Measurements from ENCODE around the gene P4HA3. TPM values are rescaled to one million over a fixed set of nuclear protein-coding genes. Genes with fewer than 3 reads are reported as not detected.

The P4HA3 gene
- total and polyA plus RNA-seq, 4 donors: 0.07 to 0.59 (median 0.33) TPM

GRCh38 chr11:74280494-74280893 lies 30.9 kb downstream of the P4HA3 start:
- no peaks in the 10 kb centered on the region for H3K4me1 ChIP-seq (ENCODE audit: control insufficient read depth in 4 of 4, insufficient read depth in 4 of 4, low read length in 3 of 4)

DNA sequence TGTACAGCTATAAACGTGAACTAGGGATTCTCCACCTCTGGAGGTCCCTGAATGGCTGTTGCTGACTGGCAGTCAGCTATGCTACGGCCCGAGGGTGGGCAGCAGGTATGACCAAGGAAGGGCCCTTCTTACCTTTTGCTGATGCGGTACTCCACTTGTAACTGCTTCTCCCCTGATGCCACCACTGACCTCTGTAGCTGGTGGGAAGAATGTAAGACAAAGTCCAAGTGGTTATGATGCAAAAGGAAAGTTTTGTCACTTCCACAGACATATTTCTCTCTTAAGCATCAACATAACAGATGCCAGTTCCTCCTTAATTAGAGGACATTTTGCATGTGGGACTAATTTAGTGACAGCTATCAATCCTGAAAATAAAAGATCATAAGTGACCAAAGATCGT lies 32.2 kb downstream of the P4HA3 start:
- TF ChIP-seq ZBTB33 (IDR thresholded peaks at IDR 0.05) (no peak), FOXA1 (IDR thresholded peaks at IDR 0.05) (no peak), JUND (IDR thresholded peaks at IDR 0.05) (no peak), HNF4A (conservative IDR thresholded peaks at IDR 0.05) (no peak), NR2F2 (IDR thresholded peaks at IDR 0.05) (no peak), TAF1 (conservative IDR thresholded peaks at IDR 0.05) (no peak), RXRA (IDR thresholded peaks at IDR 0.05) (no peak), HNF4G (IDR thresholded peaks at IDR 0.05) (no peak)
- H3K27me3 ChIP-seq (ENCODE audit: control insufficient read depth in 4 of 4, insufficient read depth in 4 of 4, low read length in 3 of 4): no peaks in the 10 kb centered on the region
- no peaks in the 10 kb centered on the region for H3K4me1 ChIP-seq (ENCODE audit: control insufficient read depth in 4 of 4, insufficient read depth in 4 of 4, low read length in 3 of 4)
- no peak overlapping the region for H3K4me3 ChIP-seq (ENCODE audit: low read depth in 1 of 3, low read length in 3 of 3)
- H3K27ac ChIP-seq (ENCODE audit: low read depth in 1 of 2, low read length in 2 of 2): no peak overlapping the region
- no peak overlapping the region for H3K9ac ChIP-seq (ENCODE audit: low read depth in 1 of 2, low read length in 2 of 2)
- H3K36me3 ChIP-seq (ENCODE audit: control insufficient read depth in 4 of 4, insufficient read depth in 3 of 4, low read depth in 1 of 4, low read length in 3 of 4): no peaks in the 10 kb centered on the region
- H3K9me3 ChIP-seq (ENCODE audit: control insufficient read depth in 4 of 4, low read length in 3 of 4): no peaks in the 10 kb centered on the region
- 86% methylated on average over 5 of the region's 5 CpGs for WGBS
- DNase-seq (ENCODE audit: low spot score): no peak

More at GRCh38 chr11:74280494-74280893, 30.9 kb downstream of the P4HA3 start:
- Histone ChIP-seq H3K9me3 (ENCODE audit: control insufficient read depth in 4 of 4, low read length in 3 of 4) (no peaks in the 10 kb centered on the region), H3K27me3 (ENCODE audit: control insufficient read depth in 4 of 4, insufficient read depth in 4 of 4, low read length in 3 of 4) (no peaks in the 10 kb centered on the region), H3K4me3 (ENCODE audit: low read depth in 1 of 3, low read length in 3 of 3) (no peak overlapping the region), H3K27ac (ENCODE audit: low read depth in 1 of 2, low read length in 2 of 2) (no peak overlapping the region), H3K9ac (ENCODE audit: low read depth in 1 of 2, low read length in 2 of 2) (no peak overlapping the region), H3K36me3 (ENCODE audit: control insufficient read depth in 4 of 4, insufficient read depth in 3 of 4, low read depth in 1 of 4, low read length in 3 of 4) (no peaks in the 10 kb centered on the region)
- no peak for DNase-seq (ENCODE audit: low spot score)
- TF ChIP-seq, protein P1, sequence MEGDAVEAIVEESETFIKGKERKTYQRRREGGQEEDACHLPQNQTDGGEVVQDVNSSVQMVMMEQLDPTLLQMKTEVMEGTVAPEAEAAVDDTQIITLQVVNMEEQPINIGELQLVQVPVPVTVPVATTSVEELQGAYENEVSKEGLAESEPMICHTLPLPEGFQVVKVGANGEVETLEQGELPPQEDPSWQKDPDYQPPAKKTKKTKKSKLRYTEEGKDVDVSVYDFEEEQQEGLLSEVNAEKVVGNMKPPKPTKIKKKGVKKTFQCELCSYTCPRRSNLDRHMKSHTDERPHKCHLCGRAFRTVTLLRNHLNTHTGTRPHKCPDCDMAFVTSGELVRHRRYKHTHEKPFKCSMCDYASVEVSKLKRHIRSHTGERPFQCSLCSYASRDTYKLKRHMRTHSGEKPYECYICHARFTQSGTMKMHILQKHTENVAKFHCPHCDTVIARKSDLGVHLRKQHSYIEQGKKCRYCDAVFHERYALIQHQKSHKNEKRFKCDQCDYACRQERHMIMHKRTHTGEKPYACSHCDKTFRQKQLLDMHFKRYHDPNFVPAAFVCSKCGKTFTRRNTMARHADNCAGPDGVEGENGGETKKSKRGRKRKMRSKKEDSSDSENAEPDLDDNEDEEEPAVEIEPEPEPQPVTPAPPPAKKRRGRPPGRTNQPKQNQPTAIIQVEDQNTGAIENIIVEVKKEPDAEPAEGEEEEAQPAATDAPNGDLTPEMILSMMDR (IDR thresholded peaks at IDR 0.05; ENCODE audit: low read depth, low read length, missing input control): no peak
- TF ChIP-seq YY1 (IDR thresholded peaks at IDR 0.05) (no peak), RAD21 (IDR thresholded peaks at IDR 0.05) (no peak), SP1 (IDR thresholded peaks at IDR 0.05) (no peak), FOXA2 (IDR thresholded peaks at IDR 0.05) (no peak), HNF4G (IDR thresholded peaks at IDR 0.05) (no peak)
- TF ChIP-seq, protein P2, sequence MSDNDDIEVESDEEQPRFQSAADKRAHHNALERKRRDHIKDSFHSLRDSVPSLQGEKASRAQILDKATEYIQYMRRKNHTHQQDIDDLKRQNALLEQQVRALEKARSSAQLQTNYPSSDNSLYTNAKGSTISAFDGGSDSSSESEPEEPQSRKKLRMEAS (IDR thresholded peaks at IDR 0.05): no peak
- TF ChIP-seq, protein P3, sequence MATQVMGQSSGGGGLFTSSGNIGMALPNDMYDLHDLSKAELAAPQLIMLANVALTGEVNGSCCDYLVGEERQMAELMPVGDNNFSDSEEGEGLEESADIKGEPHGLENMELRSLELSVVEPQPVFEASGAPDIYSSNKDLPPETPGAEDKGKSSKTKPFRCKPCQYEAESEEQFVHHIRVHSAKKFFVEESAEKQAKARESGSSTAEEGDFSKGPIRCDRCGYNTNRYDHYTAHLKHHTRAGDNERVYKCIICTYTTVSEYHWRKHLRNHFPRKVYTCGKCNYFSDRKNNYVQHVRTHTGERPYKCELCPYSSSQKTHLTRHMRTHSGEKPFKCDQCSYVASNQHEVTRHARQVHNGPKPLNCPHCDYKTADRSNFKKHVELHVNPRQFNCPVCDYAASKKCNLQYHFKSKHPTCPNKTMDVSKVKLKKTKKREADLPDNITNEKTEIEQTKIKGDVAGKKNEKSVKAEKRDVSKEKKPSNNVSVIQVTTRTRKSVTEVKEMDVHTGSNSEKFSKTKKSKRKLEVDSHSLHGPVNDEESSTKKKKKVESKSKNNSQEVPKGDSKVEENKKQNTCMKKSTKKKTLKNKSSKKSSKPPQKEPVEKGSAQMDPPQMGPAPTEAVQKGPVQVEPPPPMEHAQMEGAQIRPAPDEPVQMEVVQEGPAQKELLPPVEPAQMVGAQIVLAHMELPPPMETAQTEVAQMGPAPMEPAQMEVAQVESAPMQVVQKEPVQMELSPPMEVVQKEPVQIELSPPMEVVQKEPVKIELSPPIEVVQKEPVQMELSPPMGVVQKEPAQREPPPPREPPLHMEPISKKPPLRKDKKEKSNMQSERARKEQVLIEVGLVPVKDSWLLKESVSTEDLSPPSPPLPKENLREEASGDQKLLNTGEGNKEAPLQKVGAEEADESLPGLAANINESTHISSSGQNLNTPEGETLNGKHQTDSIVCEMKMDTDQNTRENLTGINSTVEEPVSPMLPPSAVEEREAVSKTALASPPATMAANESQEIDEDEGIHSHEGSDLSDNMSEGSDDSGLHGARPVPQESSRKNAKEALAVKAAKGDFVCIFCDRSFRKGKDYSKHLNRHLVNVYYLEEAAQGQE (IDR thresholded peaks at IDR 0.05): no peak
